DMS53 treated with DMSO at 0.1 percent for 48 hours (cell line): ENCODE results near the gene ASIP.
"Not testable (repeated sequence)": the region's sequence is repeated elsewhere in the genome, so short reads cannot be mapped to it uniquely, and the experiment has no call there.

ENCODE experiments used
- DNase-seq: peaks from one replicate; lab custom pipeline; 2025; ENCODE audit not compliant: unreplicated experiment; lab: John Stamatoyannopoulos, UW

ASIP gene

GRCh38 chr20:34282041-34282440 is 40.8 kb downstream of the ASIP start:
- no peak for DNase-seq

- DNase-seq: no peak
Measured at GRCh38 chr20:34283844-34284243, 42.6 kb downstream of the ASIP start.

DNA sequence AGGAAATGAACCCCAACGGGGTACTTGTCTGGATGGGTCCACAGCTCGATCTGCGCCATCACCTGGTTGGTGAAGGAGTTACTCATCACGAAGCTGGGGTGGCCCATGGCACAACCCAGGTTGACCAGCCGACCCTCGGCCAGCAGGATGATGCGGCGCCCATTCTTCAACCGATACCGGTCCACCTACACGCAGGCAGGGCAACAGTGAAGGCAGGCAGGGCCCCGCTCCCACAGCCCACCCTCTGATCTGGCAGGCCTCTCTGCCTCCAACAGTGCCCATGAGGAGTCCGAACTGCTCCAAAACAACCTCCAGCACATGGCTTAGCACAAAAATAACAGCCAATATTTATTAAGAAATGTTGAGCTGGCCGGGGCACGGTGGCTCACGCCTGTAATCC is 44.2 kb downstream of the ASIP start:
- DNase-seq: no peak

DNA sequence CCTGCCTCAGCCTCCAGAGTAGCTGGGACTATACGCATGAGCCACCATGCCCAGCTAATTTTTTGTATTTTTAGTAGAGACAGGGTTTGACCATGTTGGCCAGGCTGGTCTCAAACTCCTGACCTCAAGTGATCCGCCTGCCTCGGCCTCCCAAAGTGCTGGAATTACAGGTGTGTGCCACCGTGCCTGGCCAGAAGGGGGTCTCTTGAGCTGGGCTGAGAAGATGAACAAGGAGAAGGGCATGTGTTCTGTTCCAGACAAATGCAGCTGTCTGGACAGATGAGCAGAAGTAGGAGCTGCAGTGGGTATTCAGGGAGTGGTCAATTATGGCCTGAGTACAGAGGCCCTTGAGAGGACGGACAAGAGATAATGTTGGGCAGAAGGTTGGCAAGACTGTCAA is 46.3 kb downstream of the ASIP start:
- DNase-seq: not testable (repeated sequence)

DNA sequence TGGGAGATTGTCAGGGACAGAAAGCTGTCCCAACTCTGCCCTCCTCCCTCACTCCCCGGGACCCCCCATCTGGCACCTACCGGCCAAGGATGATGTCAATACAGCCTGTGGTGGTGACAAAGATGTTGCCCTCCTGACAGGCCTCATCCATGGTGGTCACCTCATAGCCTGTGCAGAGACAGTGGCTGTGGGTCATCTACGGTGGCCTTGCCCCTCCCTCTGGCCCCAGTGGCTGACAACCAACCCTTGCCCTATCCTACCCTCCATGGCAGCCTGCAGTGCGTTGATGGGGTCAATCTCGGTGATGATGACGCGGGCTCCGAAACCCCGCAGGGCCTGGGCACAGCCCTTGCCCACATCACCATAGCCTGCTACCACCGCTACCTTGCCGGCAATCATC is 49.2 kb downstream of the ASIP start:
- no peak for DNase-seq

DNA sequence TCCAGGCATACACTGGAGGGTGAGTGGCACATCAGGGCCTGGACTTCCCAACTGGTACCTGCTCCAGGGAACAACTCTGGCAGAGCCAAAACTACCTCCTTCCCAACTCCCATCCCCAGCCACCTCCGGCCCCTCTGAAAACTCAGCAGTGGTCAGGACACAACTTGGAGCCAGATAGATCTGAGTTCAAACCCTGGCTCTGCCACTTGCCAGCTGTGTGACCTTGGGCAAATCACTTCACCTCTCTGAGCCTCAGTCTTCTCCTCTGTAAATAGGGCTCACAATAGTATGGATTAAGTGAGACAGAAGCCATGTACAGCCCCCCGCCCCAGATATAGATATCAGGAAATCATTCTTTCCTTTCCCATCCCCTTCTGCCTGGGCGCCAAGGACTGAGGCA is 51.3 kb downstream of the ASIP start:
- DNase-seq: no peak

DNA sequence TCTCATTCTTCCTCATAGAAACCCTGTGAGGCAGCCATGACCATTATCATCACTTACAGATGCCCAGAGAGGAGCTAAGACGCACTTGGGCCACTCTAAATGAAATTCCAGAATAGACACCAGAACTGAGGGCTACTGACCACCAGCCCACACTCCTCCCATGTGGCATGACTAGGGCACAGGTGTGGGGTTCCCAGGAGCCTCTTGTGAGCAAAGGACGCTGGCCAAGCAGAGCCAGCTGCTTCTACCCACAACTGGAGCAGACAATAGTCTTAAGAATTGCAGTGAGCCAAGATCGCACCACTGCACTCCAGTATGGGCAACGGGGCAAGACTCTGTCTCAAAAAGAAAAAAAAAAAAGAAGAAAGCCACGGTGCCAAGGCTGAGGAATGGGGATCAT is 51.9 kb downstream of the ASIP start:
- no peak for DNase-seq

- DNase-seq: no peak
Measured at GRCh38 chr20:34293589-34293988, 52.4 kb downstream of the ASIP start.

DNA sequence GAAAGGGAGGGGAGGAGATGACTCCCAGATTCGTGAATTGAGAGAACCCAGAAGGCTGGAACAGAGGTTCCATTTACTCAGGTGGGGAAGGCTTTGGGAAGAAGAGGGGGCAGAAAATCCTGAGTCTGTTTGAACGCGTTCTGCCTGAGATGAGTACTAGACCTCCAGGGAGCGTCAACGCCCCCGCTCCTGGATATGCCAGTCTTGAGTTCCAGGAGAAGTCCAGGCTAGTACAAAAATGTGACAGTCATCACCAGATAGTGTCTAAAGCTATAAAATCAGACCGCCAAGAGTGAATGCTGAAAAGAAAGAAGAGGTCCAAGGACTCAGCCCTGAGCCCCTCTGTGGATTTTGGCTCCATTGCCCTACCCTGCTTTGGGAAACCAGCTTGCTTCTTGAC is 53.3 kb downstream of the ASIP start:
- no peak for DNase-seq

- no peak for DNase-seq
Measured at GRCh38 chr20:34295284-34295683, 54.1 kb downstream of the ASIP start.

DNA sequence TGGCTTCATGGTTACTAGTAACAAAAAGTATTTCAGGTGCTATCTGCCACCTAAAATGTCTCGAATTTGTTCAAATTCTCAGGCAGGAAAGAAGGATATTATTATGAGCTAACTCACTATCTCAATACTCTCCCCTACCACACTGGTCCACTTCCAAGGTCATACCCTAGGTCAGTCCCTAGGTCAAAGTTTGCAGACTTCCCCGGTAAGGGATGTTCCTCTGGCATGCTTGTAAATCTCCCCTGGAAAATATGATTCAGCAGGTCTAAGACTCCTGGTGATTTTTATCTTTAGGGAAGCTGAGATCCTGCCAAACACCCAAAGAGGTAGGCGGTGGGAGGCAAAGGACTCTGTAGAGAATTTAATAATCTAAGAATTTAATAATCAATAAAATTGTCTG is 55.2 kb downstream of the ASIP start:
- no peak for DNase-seq

- not testable (repeated sequence) for DNase-seq
Measured at GRCh38 chr20:34298294-34298784, 57.1 kb downstream of the ASIP start.

DNA sequence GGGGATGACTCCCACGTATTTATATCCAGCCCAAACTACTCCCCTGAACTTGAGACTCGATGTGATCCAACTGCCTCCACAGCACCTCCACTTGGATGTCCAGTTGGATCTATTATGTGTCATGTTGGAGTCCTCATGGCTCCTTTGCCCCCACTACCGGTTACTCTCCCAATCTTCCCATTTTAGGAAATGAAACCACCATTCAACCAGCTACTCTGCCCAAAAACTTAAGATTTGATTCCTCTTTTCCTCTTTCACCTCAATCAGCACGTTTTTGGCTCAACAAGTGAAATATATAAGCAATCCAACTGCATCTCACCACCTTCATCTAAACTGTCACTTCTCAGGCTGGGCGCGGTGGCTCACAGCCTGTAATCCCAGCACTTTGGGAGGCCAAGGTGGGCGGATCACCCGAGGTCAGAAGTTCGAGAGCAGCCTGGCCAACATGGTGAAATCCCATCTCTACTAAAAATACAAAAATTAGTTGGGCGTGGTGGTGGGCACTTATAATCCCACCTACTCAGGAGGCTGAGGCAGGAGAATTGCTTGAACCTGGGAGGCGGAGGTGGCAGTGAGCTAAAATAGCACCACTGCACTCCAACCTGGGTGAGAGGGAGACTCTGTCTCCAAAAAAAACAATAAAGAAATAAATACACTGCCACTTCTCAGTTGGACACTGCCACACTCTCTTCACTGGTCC is 58.5 kb downstream of the ASIP start:
- no peak for DNase-seq

DNA sequence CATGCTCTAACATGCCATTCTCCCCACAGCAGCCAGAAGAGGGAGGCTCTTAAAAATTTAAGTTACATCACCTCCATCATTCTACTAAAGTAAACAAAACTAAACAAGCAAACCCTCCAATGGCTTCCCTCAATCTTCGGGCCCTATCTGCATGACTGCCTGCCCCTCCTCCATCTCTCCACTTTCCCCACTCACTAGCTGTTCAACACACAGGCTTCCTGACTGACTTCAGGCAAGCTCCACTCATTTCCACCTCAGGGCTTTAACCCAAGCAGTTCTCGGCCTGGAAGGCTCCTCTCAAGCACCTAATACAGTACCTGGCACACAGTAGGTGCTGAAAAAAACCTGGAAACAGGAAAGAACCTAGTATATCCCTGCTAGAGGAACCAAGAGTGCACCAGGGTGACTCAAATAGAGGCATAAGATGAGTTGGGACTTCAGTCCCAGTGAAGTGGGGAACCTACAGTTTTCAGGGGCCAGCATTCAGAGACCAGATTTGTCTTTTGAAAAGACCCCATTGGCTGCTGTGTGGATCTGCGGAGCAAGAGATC is 59.1 kb downstream of the ASIP start:
- no peak for DNase-seq

GRCh38 chr20:34300809-34301586 is 59.8 kb downstream of the ASIP start:
- DNase-seq: no peak

DNA sequence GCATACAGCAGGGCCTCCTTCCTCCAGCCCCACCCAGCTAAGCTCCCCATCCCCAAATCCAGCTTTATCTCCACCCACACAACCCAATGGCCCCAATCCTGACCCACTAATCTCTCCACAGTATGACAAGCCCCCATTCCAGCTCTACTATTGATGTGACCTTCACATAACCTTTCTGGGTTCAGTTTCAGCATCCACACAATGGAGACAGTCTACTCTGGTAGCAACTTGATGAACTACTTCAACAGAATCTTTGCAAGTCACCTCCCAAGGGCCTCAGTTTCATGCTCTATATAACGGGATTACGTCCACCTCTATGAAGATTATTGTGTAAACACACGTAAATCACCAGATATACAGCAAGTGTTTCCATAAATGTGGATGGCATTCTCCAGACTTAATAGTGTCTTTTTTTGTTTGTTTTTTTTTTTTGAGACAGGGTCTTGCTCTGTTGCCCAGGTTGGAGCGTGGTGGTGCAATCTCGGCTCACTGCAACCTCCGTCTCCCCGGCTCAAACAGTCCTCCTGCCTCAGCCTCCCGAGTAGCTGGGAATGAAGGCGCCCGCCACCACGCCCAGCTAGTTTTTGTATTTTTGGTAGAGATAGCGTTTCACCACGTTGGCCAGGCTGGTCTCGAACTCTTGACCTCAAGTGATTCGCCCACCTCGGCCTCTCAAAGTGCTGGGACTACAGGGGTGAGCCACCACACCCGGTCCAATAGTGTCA is 60.5 kb downstream of the ASIP start:
- no peak for DNase-seq

- DNase-seq: no peak
Measured at GRCh38 chr20:34302312-34302722, 61.1 kb downstream of the ASIP start.

DNA sequence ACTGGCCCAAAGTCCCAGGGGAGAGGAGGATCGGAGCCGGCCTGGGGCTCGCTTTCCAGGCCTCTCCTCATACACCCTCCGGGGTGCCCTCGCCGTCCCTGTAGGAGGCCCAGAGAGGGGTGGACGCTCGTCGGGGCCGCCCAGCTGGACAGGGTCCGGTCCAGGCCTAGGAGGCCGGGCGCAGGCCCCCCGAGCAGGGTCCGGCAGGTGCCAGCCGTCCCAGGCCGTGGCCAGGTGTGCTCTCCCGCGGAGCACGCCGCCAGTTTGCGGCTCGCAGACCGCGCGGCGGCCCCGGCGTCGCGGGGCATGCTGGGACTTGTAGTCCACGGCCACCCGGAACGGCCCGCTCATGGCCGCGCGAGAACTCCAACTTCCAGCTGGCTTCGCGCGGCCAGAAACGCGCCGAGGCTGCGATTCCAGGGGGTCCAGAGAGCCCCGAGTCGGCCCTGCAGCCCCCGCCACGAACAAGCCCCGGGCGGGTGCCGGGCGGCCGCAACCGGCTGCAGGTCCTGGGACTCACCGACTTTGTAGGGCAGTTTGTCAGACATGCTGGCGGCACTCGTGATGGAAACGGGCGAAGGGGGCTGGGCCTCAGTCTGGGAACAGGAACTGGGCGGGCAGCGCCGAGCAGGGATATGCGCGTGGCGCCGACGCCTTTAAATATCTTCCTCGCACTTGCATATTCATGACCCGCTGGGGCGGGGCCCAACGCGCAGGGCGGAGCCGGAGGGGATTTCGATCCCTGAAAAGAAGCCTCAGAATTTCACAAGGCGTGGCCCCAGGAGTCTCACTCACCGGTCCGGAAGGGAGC is 61.7 kb downstream of the ASIP start, which contains the start of gene AHCY:
Gene AHCY, minus strand, starts transcription at position 633 of the 811 bp plus-strand sequence. Its CDS starts 85 bp downstream, at position 548.
- peak; percentile 93 for DNase-seq

- no peak for DNase-seq
Measured at GRCh38 chr20:34305333-34306230, 64.4 kb downstream of the ASIP start.
